GM19397 (cell line): Measurements from ENCODE around the gene GNG13.
"Not testable (repeated sequence)": the region's sequence is repeated elsewhere in the genome, so short reads cannot be mapped to it uniquely, and the experiment has no call there.

Experiments used
- ATAC-seq: cut with Tn5 transposase; IDR thresholded peaks from one replicate; pipeline ENCODE4 v1.9.1; 2021; ENCODE audit warnings: mild to moderate bottlenecking, moderate library complexity; ENCODE audit not compliant: unreplicated experiment

Gene GNG13

DNA sequence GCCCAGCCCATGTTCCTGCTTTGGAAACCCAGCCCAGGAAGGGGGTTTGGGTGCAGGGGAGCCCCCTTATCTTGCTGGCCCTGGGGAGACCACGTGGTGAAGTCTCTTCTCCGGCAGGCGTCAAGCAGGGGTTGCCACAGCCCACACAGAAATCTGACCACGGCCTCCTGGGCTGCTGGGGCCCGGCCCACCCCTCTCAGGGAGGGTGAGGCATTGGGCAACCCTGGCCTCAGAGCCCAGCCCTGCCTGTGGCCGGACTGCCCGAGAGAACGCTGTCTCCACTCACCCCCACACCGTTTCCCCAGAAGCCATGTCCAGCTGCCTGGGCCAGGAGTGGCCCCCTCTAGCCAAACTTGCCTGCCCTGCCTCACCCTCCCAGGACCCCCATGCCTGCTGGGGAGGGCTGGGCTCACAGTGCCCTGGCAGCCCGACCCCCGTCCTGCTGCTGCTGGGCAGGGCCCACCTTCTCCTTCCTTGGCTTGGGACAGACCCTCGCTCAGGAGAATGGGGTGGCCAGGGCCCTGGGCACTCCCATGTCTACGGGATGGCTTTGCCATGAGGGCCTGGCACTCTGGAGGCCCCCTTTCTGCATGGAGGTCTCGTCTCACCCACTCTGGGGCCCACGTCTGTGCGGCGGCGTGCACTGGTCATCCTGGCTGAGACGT, 19.1 kb downstream of the GNG13 start:
- ATAC-seq, result no peak

DNA sequence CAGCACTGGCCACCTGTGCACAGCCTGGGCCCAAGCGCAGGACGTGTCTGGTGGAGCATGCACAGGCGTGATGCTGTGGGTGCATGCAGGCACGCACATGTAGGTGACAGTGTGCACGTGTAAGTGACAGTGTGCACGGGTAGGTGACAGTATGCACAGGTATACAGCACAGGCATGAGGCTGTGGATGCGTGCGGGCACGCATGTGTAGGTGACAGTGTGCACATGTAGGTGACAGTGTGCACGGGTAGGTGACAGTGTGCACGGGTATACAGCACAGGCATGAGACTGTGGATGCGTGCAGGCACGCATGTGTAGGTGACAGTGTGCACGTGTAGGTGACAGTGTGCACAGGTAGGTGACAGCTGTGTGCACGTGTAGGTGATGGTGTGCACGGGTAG, 20.2 kb downstream of the GNG13 start:
- ATAC-seq, result no peak

GRCh38 chr16:779561-779960, 21.0 kb downstream of the GNG13 start:
- no peak for ATAC-seq

- no peak for ATAC-seq
Observed at GRCh38 chr16:778909-779527, 21.5 kb downstream of the GNG13 start.

GRCh38 chr16:778447-778846, 22.1 kb downstream of the GNG13 start:
- no peak for ATAC-seq

- ATAC-seq, result no peak
Observed at GRCh38 chr16:777826-778225, 22.7 kb downstream of the GNG13 start.

GRCh38 chr16:776824-777223, 23.7 kb downstream of the GNG13 start:
- ATAC-seq, result no peak

DNA sequence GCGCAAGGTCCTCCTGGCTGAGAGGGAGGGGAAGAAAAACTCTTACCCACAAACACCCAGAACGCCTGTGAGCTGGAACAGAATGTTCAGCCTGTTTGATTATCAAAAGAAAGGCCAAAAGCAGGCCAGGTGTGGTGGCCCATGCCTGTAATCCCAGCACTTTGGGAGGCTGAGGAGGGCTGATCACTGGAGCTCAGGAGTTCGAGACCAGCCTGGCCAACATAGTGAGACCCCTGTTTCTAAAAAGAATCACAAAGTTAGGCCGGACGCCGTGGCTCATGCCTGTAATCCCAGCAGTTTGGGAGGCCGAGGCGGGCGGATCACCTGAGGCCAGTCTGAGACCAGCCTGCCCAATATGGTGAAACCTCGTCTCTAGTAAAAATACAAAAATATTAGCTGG, 24.2 kb downstream of the GNG13 start:
- not testable (repeated sequence) for ATAC-seq

GRCh38 chr16:775236-775796, 25.2 kb downstream of the GNG13 start:
- no peak for ATAC-seq

DNA sequence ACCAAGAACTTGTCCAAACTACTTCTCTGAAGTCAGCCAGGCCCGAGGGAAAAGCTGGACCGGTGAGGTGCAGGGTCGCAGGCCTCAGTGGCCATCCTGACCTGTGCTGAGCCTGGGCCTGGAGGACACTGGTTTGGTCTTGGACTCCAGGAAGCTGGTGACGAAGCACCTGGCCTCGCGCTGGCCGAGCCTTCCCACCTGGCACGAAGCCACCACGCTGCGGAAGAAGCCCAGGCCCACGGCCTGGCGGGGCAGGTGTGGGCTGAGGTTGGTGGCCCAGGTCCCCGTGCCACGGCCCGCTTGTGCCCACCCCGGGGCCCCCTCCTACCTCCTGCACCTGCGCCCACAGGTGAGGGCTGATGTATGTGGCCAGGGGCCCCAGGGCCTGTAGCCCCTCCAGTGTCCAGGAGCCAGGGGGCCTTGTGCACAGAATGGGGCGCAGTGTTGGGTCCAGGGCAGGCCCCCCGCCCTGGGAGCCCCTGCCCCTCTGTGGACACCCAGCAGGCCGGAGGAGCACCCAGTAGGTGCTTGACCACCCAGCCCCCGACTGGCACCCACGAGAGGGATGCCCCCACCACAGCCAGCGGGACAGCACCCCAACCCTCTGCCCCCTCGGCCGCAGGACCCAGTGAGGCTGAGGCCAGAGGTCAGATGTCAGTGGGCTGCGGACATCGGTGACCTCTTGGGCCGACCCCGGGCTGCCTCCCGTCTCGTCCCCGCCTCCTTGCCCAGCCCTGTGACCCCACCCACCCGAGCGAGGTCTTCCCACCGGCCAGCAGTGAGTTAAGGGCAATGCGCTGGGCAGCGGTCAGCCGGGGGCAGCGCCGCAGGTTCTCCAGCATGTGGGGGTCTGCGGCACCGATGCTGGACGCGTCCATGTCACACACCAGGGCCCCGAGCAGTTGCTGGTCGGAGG, 26.2 kb downstream of the GNG13 start:
- ATAC-seq, result no peak

DNA sequence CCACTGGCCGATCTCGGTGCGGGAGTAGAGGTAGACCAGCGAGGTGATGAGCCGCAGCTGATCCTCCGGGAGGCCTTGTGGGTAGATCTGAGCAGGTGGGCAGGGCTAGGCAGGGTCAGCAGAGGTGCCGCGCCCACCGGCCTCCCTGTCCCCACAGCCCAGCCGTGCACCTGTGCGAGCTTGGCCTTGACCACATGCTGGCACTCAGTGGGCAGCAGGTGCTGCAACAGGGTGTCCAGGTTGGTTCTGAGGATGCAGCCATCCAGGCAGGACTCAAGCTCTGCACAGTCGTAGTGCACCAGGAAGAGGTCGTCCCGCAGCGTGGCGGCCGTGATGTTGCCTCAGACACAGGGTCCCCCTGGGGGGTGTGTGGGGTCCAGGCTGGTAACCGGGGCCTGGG, 27.6 kb downstream of the GNG13 start:
- no peak for ATAC-seq

DNA sequence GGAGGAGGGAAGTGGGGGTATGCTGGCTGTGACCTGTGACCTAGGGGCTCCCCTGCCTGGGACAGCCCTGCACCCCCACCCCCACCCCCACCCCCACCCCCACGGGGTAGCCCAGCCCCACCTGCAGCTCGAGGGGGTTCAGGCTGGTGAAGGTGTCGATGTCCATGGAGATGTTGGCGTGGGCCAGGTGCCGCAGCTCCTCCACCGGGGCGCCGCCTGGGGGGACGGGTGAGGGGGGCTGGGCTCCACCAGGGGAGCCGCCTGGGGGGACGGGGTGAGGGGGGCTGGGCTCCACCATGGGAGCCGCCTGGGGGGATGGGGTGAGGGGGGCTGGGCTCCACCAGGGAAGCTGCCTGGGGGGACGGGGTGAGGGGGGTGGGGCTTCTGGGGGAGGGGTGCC, 30.1 kb downstream of the GNG13 start:
- ATAC-seq, result no peak

DNA sequence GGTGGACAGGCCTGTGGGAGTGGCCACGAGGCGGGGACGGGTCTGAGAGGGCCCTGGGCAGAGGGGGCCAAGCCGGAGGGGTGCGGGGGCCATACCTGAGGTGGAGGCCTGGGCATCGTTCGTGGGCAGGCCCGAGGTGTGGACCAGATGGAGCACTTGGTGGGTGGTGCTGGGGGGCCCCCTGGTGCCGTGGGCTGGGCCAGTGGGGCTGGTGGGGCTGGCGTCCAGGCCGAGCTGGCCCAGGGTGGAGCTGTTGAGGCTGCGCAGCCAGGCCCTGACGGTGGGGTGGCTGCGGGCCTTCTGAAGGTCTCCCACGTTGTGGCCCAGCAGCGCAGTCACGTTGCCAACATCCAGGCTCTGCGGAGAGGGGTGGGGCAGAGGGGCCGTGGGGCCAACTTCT, 30.6 kb downstream of the GNG13 start:
- ATAC-seq, result no peak

GRCh38 chr16:769184-769784, 31.2 kb downstream of the GNG13 start:
- no peak for ATAC-seq

- no peak for ATAC-seq
Observed at GRCh38 chr16:768428-768827, 32.1 kb downstream of the GNG13 start.

GRCh38 chr16:767743-768235, 32.7 kb downstream of the GNG13 start:
- ATAC-seq, result no peak

DNA sequence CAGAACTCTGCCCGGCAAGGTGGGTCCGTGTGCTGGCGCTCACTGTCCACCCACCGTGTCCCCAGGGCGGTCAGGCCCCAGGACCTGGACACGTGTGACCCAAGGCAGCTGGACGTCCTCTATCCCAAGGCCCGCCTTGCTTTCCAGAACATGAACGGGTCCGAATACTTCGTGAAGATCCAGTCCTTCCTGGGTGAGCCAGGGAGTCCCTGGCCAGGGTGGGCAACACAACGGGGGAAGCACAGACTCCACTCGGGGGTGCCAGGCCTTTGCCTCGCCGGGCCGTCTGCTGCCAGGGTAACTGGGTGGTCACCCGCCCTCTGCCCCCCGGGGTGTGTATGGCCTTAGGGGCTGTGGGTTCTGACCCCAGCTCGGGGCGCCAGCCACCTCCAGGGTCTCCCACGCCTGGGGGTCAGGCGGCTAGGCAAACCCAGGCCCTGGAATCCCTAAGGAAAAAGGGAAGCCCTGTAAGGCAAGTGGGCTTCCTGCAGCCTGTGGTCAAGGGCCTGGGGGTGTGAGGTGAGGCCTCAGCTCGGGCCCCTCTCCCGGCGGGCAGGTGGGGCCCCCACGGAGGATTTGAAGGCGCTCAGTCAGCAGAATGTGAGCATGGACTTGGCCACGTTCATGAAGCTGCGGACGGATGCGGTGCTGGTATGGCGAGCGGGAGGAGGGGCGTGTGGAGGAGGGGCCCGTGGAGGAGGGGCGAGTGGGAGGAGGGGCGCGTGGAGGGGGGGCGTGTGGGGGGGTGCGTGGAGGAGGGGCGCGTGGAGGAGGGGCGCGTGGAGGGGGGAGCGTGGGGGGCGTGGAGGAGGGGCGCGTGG, 33.5 kb downstream of the GNG13 start:
- ATAC-seq, result no peak

DNA sequence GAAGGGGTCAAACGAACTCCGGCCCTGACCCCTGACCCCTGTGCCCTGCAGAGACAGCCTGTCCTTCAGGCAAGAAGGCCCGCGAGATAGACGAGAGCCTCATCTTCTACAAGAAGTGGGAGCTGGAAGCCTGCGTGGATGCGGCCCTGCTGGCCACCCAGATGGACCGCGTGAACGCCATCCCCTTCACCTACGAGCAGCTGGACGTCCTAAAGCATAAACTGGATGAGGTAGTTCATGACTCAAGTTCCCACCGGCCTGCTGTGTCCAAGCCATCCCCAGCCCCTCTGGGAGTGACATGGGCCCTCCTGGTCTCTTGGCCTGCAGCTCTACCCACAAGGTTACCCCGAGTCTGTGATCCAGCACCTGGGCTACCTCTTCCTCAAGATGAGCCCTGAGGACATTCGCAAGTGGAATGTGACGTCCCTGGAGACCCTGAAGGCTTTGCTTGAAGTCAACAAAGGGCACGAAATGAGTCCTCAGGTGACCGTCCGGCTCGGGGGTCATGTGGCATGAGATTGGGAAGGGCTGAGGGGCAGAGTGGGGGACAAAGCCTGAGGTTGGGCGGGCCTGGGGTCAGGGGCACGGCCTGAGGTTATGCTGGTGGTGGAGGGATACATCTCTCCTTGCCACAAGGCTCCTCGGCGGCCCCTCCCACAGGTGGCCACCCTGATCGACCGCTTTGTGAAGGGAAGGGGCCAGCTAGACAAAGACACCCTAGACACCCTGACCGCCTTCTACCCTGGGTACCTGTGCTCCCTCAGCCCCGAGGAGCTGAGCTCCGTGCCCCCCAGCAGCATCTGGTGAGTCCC, 34.3 kb downstream of the GNG13 start:
- ATAC-seq, result no peak

DNA sequence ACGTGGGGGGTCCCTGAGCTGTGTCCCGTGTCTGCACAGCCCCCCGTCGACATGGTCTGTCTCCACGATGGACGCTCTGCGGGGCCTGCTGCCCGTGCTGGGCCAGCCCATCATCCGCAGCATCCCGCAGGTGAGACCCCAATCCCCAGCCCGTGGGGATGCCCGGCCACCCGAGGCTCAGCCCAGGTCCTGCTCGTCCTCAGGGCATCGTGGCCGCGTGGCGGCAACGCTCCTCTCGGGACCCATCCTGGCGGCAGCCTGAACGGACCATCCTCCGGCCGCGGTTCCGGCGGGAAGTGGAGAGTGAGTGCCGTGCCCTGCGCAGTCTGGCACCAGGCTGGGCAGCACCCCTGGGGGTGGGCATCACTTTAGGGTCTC, 35.1 kb downstream of the GNG13 start:
- ATAC-seq, result no peak
